Measurements from ENCODE around the gene BAAT. TPM values are rescaled to one million over a fixed set of nuclear protein-coding genes. Genes with fewer than 3 reads are reported as not detected.
A peak's percentile ranks its signal among the peaks of the same experiment; 100 is the strongest.

Gene BAAT
- total and polyA plus RNA-seq, 2 of the 13 experiments (the other 11 are each of a cell fraction or from before 2014, with no cell fraction given): 0.71 to 7.9 TPM

GRCh38 chr9:101327422-101327909 lies 57.3 kb downstream of the BAAT start (continued):
- TF ChIP-seq GATAD1 (CRISPR knock-in tag; IDR thresholded peaks at IDR 0.05) (peak; percentile 69), ZNF740 (CRISPR knock-in tag; IDR thresholded peaks at IDR 0.05) (peak; percentile 44; the same call in 1 of the 2 replicates), TEAD3 (CRISPR knock-in tag; optimal IDR thresholded peaks at IDR 0.05; ENCODE audit: borderline replicate concordance) (peak; percentile 80), SKI (IDR thresholded peaks at IDR 0.05; ENCODE audit: partially characterized antibody) (peak; percentile 53), RAD51 (IDR thresholded peaks at IDR 0.05; ENCODE audit: borderline replicate concordance) (peak; percentile 46; the same call in 1 of the 2 replicates), HOXA5 (CRISPR knock-in tag; IDR thresholded peaks at IDR 0.05) (0 out of 2 replicates have a peak, but pooled peaks have one; percentile 60), BHLHE40 (IDR thresholded peaks at IDR 0.05; ENCODE audit: low read length) (peak; percentile 64), RXRB (CRISPR knock-in tag; IDR thresholded peaks at IDR 0.05; ENCODE audit: borderline replicate concordance) (peak; percentile 88), ARID5B (CRISPR knock-in tag; IDR thresholded peaks at IDR 0.05) (peak; percentile 98), DMAP1 (CRISPR knock-in tag; IDR thresholded peaks at IDR 0.05) (0 out of 2 replicates have a peak, but pooled peaks have one; percentile 24), SMAD3 (CRISPR knock-in tag; IDR thresholded peaks at IDR 0.05) (peak; percentile 64; the same call in 1 of the 2 replicates), ZNF280D (CRISPR knock-in tag; IDR thresholded peaks at IDR 0.05) (peak; percentile 95), ZNF784 (CRISPR knock-in tag; IDR thresholded peaks at IDR 0.05; ENCODE audit: borderline replicate concordance) (0 out of 2 replicates have a peak, but pooled peaks have one; percentile 16), IRF2 (CRISPR knock-in tag; IDR thresholded peaks at IDR 0.05) (peak; percentile 77), NR2F2 (IDR thresholded peaks at IDR 0.05; ENCODE audit: borderline replicate concordance, low read depth) (peak; percentile 78), ZBTB7B (CRISPR knock-in tag; IDR thresholded peaks at IDR 0.05) (peak; percentile 53; the same call in 1 of the 2 replicates), ZNF567 (CRISPR knock-in tag; IDR thresholded peaks at IDR 0.05; ENCODE audit: borderline replicate concordance) (0 out of 2 replicates have a peak, but pooled peaks have one; percentile 54), PAXIP1 (CRISPR knock-in tag; conservative IDR thresholded peaks at IDR 0.05) (peak; percentile 92), TBX2 (CRISPR knock-in tag; IDR thresholded peaks at IDR 0.05; ENCODE audit: borderline replicate concordance) (peak; percentile 78)

Data from HepG2 (cell line).